Left lobe of liver (tissue), 2 donors: ENCODE data around the gene SYTL3. TPM values are rescaled to one million over a fixed set of nuclear protein-coding genes. Genes with fewer than 3 reads are reported as not detected.
"Not testable (repeated sequence)": the region's sequence is repeated elsewhere in the genome, so short reads cannot be mapped to it uniquely, and the experiment has no call there.

ENCODE experiments used
- ATAC-seq: fragments of 200-7000 bp; cut with Tn5 transposase; one replicate; pipeline ENCODE4 v1.9.1; 2020; ENCODE audit warnings: mild to moderate bottlenecking, moderate library complexity
- DNase-seq: peaks from one replicate; pipeline ENCODE4 v3.0.0-alpha.2; 2020; ENCODE audit warnings: low spot score
- total RNA-seq: library from RNA; stranded (reverse); gene quantifications from one replicate; pipeline ENCODE4 v1.2.1, GENCODE V29; 2021
- donor health status: DM: no; HTN: no; CAD: no; lungs with moderate emphysema.
- donor health status: DM: no; HTN: yes; CAD: no.

The SYTL3 gene, protein sequence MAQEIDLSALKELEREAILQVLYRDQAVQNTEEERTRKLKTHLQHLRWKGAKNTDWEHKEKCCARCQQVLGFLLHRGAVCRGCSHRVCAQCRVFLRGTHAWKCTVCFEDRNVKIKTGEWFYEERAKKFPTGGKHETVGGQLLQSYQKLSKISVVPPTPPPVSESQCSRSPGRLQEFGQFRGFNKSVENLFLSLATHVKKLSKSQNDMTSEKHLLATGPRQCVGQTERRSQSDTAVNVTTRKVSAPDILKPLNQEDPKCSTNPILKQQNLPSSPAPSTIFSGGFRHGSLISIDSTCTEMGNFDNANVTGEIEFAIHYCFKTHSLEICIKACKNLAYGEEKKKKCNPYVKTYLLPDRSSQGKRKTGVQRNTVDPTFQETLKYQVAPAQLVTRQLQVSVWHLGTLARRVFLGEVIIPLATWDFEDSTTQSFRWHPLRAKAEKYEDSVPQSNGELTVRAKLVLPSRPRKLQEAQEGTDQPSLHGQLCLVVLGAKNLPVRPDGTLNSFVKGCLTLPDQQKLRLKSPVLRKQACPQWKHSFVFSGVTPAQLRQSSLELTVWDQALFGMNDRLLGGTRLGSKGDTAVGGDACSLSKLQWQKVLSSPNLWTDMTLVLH
- total RNA-seq = 0.43 TPM

DNA sequence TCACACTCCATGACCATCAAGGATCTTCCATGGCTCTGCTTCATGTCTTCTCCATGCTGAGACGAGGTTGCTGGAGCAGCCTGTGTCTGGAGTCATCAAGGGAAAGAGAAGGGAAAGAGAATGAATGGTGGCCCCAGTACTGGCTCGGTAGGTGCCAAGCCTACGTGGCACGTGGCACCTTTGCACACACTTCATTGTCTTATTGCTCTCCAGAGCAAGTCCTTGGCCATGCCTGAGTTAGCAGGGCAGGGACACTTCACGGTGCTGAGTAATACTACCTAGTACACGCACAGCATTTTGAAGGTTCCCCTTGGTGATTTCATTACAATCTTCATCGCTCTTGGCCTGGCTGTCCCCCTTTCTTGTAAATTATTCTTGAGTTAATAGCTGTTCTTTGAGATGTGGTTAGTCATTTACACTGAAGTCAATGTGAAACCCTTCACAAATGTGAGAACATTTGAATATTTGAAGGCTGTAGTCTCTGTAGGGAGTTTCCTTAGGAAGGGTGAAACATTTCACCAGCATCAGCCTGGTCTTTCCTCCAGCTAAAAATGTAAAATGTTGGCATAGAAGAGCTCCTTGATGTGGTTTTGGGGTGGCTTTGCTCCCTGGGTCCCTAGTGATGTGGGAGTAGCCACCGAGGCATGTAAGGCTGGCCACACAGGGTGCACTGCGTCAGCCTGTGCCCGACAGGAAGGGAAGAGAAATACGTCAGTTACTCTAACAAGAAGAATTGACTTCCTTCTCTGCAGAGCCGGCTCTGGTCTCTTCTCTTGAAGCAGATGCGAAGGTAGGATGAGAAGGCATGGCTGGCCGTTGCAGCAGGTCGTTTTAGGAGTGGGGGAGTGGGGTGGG is at the start of gene SYTL3:
SYTL3 (plus strand) TSS at position 766 of the 855 bp plus-strand sequence. CDS start 13,215 bp downstream, outside the sequence.
- peak; percentile 51 for DNase-seq

DNA sequence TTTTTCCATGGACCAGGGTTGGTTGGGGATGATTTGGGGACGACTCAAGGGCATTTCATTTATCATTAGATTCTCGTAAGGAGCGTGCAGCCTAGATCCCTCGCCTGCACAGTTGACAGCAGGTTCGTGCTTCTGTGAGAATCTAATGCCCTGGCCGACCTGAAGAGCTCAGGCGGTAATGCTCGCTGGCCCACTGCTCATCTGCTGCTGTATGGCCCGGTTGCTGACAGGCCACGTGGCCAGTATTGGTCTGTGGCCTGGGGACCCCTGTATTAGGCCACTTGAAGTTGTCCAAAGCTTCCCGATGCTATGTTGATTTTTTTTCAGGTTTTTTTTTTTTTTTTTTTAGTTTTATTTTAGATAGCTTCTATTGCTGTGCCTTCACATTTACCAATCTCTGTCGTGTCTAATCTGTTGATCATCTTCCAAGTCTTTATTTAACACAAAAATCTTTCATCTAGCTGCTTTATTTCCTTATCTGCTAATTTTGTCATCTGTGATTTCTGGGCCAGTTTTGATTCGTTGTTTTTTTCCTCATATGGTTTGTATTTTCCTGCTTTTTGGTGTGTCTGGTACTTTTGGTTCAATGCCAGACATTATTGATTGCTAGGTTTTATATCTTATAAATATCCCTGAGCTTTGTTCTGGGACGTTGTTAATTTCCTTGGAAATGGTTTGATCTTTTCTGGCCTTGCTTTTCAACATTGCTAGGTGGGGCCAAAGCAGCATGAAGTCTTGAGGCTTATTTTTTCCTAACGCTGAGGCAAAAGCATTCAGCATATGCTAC is 46.4 kb upstream of the SYTL3 start:
- no peak for DNase-seq
- ATAC-seq = no peak

More for the DNA sequence above, at the start of gene SYTL3:
- ATAC-seq = peak; percentile 36

DNA sequence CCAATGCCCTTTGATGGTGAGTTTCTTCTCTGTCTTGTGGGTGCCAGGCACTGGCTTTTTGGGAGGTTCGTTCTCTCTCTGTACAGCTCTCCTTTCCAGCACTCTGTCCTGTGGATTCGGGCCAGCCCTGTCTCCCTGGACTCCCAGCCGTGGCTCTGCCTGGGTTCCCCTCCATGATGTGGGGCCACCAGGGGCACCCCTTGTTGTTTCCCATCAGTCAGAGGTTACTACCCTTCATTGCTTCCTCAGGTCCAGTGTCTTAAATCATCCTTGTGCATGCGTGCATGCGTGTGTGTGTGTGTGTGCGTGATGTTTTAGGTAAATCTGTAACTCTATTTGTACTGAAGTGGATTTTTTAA is 45.8 kb upstream of the SYTL3 start:
- DNase-seq (peak; percentile 29), ATAC-seq (no peak)

DNA sequence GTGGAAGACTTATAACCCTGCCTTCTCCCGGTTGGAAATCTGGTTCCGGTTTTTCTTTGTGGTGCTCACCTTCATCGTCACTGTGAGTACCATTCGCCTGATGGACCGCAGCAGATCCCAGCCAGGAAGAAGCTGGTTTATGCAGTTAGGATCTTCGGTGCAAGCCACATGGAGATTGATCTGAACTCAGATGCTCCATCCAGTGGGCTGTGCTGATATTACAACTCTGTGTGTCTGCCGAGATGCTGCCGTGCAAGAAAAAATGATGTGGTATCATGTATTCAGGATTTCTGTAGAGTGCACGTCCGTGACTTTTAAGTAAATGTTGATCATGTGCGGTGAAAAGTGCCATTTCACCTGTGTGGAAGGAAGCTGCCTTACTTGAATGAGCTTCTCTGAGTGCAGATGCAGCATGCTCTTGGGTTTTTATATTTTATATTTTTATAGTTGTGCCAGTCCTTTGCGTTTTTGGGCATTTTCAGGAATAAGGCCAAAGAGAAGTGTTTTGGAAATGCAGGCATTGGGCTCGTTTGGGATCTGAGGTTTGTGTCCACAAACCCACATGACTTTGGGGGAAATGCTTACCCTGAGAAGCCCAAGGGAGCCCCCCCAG is 44.5 kb upstream of the SYTL3 start:
- DNase-seq (peak; percentile 54), ATAC-seq (peak; percentile 96)

DNA sequence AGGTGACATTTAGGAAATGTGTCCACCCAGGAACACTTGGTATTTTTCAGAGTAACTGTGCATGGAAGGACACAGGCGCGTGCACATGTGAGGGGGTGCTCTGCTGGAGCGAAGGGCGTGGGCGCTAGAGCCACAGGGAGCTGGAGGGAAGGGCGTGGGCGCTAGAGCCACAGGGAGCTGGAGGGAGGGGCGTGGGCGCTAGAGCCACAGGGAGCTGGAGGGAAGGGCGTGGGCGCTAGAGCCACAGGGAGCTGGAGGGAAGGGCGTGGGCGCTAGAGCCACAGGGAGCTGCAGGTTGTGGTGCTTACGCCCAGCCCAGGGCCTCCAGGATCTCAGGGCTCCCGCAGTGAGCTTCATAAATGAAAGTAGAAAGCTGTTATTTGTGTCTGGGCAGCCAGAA is 43.8 kb upstream of the SYTL3 start:
- DNase-seq = peak; percentile 29

DNA sequence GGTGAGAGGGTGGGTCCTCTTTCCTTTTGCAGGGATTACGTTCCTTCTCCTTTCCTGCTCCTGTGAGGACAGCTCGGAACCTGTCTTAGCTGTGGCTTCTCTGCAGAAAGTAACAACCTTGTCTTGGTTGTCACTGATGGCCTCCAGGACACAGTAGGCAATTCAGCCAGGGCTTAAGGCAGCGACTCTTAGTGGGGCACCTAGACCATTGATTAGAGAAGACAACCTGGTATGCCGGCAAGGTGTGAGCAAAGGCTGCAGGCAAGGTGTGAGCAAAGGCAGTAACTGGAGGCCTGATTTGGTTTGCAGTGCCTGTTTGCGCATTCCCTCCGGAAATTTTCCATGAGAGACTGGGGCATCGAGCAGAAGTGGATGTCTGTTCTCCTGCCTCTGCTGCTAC is 42.9 kb upstream of the SYTL3 start:
- DNase-seq = no peak
- ATAC-seq = no peak

More for the DNA sequence above, 43.8 kb upstream of the SYTL3 start:
- ATAC-seq = not testable (repeated sequence)

DNA sequence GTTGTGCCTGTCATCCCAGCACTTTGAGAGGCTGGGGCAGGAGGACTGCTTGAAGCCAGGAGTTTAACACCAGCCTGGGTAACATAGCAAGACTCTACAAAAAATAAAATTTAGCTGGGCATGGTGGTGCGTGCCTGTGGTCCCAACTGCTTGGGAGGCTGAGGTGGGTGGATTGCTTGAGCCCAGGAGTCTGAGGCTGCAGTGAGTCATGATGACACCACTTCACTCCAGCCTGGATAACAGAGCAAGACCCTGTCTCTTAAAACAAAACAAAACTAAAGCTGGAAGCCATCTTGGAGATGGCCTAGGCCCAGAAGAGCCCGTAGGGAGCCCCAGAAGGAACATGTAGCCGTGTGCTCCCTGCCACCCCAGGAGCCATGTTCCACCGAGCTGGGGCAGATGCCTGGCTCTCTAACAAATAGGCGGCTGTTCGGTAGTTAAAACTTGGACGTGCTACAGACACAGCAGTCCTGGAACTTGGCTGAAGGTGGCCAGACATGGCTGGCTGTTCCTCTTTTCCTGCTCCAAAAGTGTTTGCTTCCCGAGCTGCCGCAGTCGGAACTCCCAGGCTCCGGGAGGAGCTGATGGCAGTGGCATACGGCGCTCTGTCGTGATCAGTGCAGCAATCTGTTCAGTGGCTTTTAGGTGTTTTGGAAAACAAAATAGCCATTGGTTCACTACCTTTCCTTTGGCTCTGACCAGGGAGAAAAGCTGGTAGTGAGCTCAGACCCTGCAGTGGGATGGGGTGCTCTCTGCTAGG is 42.3 kb upstream of the SYTL3 start:
- peak; percentile 18 for DNase-seq
- no peak for ATAC-seq

DNA sequence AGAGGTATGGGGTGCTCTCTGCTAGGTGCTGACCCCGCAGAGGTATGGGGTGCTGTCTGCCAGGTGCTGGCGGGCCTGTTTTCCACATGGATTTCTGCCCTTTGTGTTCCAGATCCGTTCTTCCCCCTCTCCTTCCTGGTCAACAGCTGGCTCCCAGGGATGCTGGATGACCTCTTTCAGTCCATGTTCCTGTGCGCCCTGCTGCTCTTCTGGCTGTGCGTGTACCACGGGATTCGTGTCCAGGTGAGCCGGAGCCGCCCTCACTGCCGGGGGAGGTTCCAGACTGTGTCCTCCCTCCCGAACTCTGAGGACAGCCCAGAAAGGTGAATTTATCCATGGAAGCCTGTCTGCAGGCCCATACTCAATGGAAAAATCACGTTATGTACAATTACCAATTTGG is 41.6 kb upstream of the SYTL3 start:
- DNase-seq = peak; percentile 31
- no peak for ATAC-seq

DNA sequence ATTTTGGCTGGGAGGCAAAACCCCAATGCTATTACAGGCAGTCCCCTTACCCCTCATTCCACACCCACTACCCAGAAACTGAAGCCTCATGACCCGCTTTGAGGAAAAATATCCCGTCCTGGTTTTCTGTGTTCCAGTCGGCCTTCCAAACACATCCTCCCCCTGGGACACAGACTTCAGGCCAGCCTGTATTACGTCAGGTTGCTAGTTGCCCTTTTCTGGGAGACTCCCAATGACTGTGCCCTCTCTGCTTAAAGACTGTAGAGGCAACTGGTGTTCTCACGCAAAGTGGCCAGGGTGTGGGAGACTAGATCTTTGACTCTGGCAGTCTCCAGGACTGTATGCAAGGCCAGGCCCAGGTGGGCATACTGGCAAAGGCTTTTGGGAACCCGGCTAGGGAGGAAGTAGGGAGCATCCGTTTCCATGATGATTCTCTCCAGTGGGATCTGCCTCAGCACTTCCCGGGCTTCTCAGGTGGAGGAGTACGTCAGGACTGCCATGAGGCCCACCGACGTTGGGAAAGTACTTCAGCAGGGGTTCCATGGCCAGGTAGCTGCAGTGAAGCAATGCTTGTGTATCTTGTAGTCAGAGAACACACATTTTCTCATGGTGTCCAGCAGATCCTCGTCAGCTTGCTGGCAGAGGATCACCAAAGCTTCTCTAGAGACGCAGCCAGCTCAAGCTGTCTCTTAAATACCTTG is 40.2 kb upstream of the SYTL3 start:
- ATAC-seq = no peak
- peak; percentile 29 for DNase-seq

DNA sequence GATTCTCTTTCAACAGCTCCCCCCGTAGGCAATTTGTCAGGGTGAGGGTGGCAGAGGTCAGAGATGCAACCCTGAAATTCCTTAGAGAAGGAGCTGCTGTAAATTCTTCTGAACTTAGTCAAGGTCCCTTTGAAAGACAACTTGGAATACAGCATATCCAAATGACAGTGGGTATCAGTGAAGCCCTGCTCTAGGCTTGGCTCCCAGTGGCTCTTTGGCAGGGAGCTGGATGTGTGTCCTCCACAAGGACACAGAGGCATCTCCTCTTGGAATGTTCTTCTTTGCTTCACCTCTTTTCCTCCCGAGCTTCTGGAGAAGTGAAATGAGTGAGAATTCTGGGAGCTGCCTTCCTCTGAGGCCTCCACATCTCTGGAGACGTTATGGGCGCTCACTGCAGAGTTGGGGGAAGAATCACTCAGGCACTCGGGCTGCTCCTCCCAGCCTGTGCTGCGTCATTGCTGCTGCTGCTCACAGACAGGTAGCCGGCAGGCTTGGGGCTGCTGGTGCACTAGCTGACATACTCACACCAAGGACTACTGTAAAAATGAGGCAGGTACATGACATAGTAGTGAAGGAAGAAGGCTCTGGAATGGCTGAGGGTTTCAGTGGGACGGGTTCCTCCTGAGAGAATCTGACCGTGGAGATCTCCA is 39.4 kb upstream of the SYTL3 start:
- peak; percentile 26 for DNase-seq
- ATAC-seq = no peak

DNA sequence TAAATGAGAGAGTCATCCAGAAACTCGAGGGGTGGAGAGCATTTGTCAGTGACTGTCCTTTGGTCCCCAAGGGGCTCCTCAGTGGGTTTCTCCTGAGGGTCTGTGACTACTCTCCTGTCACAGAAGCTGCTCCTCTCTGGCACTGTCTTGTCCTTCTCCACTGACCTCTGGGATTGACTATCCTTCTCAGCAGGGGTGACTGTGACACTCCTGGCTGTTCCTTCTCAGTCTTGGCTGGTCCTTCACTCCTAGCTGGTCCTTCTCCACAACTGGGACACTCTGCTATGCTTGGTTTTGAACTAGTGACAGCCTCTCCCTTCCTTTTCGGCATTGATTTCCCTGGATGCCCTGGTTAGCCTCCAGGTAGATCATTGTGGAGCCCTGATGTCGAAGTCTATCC is 38.8 kb upstream of the SYTL3 start:
- DNase-seq (no peak), ATAC-seq (no peak)

DNA sequence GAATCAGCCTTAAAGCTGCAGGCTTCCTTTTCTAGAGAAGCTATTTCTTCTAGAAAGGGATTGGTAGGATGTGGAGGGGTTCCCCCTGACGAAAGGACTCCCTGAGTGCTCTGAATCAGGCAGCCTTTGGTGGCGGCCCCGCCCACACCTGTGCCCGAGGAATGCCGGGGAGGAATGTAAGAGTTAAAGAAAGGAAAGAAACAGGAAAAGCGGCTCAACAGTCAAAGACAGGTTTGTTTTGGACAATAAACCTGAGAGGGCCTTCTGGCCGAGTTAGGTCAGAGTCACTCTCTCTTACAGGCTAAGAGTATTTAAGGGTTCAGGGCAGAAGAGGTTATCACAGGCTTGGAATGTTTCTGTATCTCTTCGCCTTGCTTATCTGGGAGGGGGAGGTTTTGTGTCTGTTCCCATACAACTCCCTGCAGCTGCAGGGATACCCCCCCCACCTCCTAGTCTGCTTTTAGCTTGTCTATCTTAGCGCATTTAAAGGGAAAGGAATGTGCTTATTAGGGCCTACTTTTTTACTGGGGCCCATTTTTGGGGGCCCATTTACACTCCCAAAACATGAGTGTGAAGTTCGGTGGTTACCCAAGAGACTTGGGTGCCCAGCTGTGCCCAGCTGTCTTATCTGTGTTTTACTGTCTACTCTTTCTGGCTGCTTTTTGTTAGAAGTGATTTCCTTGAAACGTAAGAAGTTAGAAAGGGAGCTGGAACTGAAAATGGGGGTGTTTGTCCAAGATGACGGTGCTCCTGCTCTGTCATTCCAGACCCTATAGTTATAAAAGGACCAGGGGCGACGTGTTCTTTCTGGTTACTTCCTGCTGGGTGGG is 38.1 kb upstream of the SYTL3 start:
- DNase-seq (peak; percentile 24), ATAC-seq (no peak)

DNA sequence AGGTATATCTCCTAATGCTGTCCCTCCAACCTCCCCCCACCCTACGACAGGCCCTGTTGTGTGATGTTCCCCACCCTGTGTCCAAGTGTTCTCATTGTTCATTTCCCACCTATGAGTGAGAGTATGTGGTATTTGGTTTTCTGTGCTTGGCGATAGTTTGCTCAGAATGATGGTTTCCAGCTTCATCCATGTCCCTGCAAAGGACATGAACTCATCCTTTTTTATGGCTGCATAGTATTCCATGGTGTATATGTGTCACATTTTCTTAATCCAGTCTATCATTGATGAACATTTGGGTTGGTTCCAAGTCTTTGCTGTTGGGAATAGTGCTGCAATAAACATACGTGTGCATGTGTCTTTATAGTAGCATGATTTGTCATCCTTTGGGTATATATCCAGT is 35.2 kb upstream of the SYTL3 start:
- not testable (repeated sequence) for DNase-seq, ATAC-seq

DNA sequence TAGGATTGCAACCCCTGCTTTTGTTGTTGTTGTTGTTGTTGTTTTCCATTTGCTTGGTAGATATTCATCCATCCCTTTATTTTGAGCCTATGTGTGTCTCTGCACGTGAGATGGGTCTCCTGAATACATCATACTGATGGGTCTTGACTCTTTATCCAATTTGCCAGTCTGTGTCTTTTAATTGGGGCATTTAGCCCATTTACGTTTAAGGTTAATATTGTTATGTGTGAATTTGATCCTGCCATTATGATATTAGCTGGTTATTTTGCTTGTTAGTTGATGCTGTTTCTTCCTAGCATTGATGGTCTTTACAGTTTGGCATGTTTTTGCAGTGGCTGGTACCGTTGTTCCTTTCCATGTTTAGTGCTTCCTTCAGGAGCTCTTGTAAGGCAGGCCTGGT is 31.6 kb upstream of the SYTL3 start:
- not testable (repeated sequence) for DNase-seq, ATAC-seq

DNA sequence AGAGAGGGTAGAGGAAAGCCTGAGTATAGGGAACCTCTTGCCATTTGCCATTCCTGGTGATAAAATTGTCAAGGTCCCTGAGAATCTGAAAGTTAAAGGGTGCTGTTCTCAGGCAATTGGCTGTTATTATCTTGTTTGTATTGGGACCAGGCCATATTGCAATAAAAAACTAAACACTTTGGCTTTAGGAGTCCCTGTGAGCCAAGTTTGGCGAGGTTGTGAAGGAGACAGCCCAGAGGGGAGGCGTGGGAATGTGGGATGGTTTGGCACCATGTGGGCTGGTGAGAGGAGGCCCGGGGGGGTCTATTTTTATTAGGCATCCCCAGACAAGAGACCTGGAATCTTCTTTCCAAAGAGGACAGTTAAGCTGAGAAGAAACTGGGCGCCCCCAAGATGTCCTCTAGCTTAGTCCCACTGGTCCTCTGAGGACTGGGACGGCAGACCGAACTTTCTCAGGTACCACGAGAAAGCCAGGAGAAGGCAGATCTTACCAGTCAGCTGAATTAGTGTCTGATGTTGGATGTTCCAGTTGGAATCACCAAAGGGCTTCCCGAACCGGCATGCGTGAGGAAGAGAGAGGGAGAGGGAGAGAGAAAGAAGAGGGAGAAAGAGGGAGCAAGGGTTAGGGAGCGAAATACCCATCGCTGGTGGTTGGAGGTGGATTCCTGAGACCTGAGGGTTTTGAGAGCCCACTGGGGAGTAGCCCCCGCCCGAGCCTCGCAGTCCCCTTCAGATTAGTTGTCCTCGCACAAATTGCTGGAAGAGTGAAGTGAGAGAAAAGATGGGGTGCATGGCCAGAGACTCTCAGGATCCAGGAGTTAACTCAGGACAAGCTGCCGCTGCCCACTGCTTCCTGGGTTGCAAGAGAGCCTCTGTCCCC is 29.7 kb upstream of the SYTL3 start:
- DNase-seq = peak; percentile 40
- peak; percentile 82 for ATAC-seq

DNA sequence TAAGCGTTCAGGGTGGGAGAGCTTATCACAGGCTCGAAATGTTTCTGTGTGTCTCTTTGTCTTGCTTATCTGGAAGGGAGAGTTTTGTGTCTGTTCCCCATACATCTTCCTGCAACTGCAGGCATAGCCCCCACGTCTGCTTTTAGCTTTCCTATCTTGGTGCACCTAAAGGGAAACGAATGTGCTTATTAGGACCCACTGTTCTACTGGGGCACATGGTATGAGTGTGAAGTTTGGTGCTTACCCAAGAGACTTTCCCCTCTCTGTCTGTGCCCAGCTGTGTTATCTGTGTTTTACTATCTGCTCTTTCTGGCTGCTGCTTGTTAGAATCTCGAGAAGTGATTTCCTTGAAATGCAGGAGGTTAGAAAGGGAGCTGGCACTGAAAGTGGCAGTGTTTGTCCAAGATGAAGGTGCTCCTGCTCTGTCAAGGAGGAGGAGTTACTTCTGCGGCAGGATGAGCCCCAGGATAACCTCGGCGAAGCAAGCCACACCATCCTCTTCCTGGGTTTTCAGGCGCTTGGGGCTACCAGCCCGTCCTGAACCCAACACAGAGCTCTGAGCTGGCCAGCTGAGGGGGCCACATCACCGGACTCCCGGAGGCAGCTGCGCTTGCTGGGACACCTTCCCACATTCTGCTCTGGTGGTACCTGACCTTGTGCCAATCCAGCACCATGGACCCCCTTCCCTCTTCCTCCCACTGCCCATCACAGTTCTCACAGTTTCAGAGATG is 28.7 kb upstream of the SYTL3 start:
- no peak for ATAC-seq
- DNase-seq = peak; percentile 39
